Cardiac muscle cell (in vitro differentiated cells and primary cell): Measurements from ENCODE around the gene BTBD17. TPM values are rescaled to one million over a fixed set of nuclear protein-coding genes. Genes with fewer than 3 reads are reported as not detected.
A peak's percentile ranks its signal among the peaks of the same experiment; 100 is the strongest.

ENCODE experiments used
- DNase-seq, 2 donors: peaks; one replicate each; pipeline versions ENCODE4 v3.0.0 to v3.0.0-alpha.2; 2010 to 2017; ENCODE audit warnings: low read depth in 1 of 2, low spot score in 1 of 2
- H3K27ac ChIP-seq: fragments of 200-600 bp; sonication (generic); 2 replicates; pipeline ENCODE4 v1.5.1; 2016
- H3K27me3 ChIP-seq: fragments of 200-600 bp; sonication (generic); 2 replicates; pipeline ENCODE4 v1.6.0; 2016; ENCODE audit warnings: control low read depth
- H3K36me3 ChIP-seq: fragments of 200-600 bp; sonication (generic); 2 replicates; pipeline ENCODE4 v1.5.1; 2016; ENCODE audit warnings: control low read depth
- H3K4me1 ChIP-seq: fragments of 200-600 bp; sonication (generic); 2 replicates; pipeline ENCODE4 v1.8.1; 2017; ENCODE audit warnings: low read depth, mild to moderate bottlenecking, mixed run types
- H3K4me3 ChIP-seq: fragments of 200-600 bp; sonication (generic); 2 replicates; pipeline ENCODE4 v1.5.1; 2016; ENCODE audit warnings: mild to moderate bottlenecking
- H3K9me3 ChIP-seq: fragments of 200-600 bp; sonication (generic); 2 replicates; pipeline ENCODE4 v1.5.1; 2017; ENCODE audit warnings: low read depth, mild to moderate bottlenecking, control low read depth
- polyA plus RNA-seq: library from polyadenylated mRNA; unstranded; fragments of >200 nt; fragmentation: Nextera tagmentation; extraction: Ambion mirVana; gene quantifications from 2 replicates; pipeline ENCODE4 v1.2.1, GENCODE V29; 2016
- total RNA-seq: library from RNA; depleted of rRNA; stranded (reverse); fragments of >200 nt; gene quantifications from 2 replicates; pipeline ENCODE4 v1.2.3, GENCODE V29; 2016
- TF ChIP-seq, protein P1 (sequence below): IDR thresholded peaks from 2 replicates; pipeline ENCODE4 v1.5.1; 2012; ENCODE audit warnings: low read depth, mild to moderate bottlenecking, low read length

The BTBD17 gene
- total and polyA plus RNA-seq, 2 experiments from 2014 or later = 0.62 to 0.63 TPM

DNA sequence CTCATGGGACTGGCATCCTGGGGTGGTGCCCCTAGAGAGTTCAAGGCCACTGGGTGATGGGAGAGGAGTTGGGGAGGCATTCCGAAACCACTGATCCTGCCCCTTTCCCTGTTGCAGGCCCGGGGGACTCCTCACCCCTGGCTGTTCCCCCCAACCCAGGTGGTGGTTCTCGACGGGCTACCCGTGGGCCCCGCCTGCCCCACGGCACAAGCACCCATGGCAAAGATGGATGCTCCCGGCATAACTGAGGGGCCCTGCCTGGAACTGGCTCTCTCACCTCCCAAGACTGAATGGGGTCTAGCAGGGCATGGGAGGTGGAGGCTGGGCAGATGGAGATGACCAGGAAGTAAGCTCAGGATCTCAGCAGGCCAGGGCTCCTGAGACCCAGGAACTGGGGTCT is 6.6 kb downstream of the BTBD17 start:
- H3K27ac ChIP-seq = no peak overlapping the region
- TF ChIP-seq, protein P1, sequence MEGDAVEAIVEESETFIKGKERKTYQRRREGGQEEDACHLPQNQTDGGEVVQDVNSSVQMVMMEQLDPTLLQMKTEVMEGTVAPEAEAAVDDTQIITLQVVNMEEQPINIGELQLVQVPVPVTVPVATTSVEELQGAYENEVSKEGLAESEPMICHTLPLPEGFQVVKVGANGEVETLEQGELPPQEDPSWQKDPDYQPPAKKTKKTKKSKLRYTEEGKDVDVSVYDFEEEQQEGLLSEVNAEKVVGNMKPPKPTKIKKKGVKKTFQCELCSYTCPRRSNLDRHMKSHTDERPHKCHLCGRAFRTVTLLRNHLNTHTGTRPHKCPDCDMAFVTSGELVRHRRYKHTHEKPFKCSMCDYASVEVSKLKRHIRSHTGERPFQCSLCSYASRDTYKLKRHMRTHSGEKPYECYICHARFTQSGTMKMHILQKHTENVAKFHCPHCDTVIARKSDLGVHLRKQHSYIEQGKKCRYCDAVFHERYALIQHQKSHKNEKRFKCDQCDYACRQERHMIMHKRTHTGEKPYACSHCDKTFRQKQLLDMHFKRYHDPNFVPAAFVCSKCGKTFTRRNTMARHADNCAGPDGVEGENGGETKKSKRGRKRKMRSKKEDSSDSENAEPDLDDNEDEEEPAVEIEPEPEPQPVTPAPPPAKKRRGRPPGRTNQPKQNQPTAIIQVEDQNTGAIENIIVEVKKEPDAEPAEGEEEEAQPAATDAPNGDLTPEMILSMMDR = no peak
- DNase-seq = no peak
- no peaks in the 10 kb centered on the region for H3K4me1 ChIP-seq
- no peaks in the 10 kb centered on the region for H3K9me3 ChIP-seq
- no peaks in the 10 kb centered on the region for H3K36me3 ChIP-seq
- H3K4me3 ChIP-seq = no peak overlapping the region
- H3K27me3 ChIP-seq = peaks cover 85% of the 10 kb centered on the region

DNA sequence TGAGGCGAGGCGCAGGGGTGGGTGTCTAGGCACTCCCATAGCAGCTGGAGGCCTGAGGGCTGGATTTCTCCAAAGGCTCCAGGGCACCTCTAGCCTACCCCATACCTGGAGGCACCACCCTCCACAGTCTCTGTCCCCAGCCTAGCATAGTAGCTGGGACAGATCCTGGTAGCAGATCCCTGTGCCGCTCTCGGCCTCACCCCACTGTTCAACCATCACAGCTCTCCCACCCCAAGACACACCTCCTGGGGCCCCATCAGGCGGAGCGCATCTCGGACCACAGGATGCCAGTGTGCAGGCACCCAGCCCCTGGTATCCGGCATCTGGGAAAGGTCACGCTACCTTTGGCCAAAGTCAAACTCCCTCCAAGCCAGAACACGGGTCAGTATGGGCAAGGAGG is 7.1 kb downstream of the BTBD17 start:
- Histone ChIP-seq H3K27ac (no peak overlapping the region), H3K27me3 (peaks cover 85% of the 10 kb centered on the region), H3K9me3 (no peaks in the 10 kb centered on the region), H3K4me1 (no peaks in the 10 kb centered on the region), H3K36me3 (no peaks in the 10 kb centered on the region), H3K4me3 (no peak overlapping the region)
- TF ChIP-seq, protein P1 = no peak
- DNase-seq = no peak

DNA sequence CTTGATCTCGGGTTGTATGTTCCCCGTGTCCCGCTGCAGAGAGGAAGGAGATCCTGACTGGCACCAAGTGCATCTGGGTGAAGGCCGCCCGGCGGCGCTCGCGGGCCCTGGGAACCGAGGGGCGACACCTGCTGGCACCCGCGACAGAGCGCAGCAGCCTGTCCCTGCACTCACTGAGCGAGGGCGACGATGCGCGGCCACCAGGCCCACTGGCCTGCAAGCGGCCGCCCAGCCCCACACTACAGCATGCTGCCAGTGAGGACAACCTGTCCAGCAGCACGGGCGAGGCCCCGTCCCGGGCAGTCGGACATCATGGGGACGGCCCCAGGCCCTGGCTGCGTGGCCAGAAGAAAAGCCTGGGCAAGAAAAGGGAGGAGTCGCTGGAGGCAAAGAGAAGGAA is 7.5 kb downstream of the BTBD17 start:
- no peak overlapping the region for H3K27ac ChIP-seq
- H3K36me3 ChIP-seq = no peaks in the 10 kb centered on the region
- H3K27me3 ChIP-seq = peaks cover 89% of the 10 kb centered on the region
- TF ChIP-seq, protein P1 = peak; percentile 39
- no peaks in the 10 kb centered on the region for H3K4me1 ChIP-seq
- no peaks in the 10 kb centered on the region for H3K9me3 ChIP-seq
- peak in 1 of 2 donors; percentile 83 for DNase-seq
- no peak overlapping the region for H3K4me3 ChIP-seq

DNA sequence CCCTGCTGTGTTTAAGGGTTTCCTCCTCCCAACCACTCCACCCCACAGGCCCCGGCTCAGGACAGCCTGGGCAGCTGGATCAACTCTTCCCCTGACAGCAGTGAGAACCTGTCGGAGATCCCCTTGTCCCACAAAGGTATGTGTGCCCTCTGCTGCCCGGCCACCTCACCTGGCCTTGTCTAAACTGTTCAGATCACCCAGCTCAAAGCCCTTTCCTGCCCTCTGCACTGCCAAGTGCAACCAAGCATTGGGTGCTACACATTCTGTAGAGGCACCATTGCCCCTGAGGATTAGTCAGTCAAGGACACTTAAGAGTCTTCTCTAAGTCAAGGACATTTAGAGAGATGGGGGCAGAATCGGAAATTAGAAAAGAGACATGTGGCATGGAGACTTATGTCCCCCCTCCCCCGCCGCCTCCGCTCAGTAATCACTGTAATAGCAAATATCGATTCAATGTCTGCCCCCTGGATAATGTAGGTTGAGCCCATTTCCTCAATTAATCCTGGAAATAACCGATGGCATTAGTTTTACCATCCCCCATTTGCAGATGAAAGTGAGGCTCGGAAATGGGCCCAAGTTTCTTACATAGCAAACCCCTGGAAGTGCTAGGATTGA is 8.1 kb downstream of the BTBD17 start:
- Histone ChIP-seq H3K27me3 (peaks cover 92% of the 10 kb centered on the region), H3K36me3 (no peaks in the 10 kb centered on the region), H3K4me1 (no peaks in the 10 kb centered on the region), H3K9me3 (no peaks in the 10 kb centered on the region), H3K27ac (no peak overlapping the region), H3K4me3 (no peak overlapping the region)
- TF ChIP-seq, protein P1 = no peak
- no peak for DNase-seq

DNA sequence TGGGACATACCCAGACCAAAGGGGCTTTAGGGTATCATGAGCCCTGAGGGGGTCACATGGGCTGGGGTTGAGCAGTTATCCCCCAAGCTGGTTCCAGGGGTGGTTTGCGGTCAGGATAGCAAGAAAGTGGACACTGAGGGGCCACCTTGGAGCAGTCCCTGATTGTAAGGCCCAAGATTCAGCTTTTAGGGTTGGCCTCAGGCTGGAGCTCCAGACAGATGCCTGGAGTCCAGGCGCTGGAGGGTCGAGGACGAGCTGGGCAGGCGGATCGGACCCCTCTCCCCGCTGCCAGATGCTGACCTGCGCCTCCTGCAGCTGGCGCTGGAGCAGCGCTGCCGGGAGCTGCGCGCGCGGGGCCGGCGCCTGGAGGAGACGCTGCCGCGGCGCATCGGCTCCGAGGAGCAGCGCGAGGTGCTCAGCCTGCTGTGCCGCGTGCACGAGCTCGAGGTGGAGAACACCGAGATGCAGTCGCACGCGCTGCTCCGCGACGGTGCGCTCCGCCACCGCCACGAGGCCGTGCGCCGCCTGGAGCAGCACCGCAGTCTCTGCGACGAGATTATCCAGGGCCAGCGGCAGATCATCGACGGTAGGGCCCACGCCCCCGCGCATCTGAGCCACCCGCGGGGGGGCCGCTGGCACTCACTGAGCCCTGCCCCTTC is 10.0 kb downstream of the BTBD17 start:
- TF ChIP-seq, protein P1 = no peak
- no peak overlapping the region for H3K27ac ChIP-seq
- peaks cover 88% of the 10 kb centered on the region for H3K27me3 ChIP-seq
- DNase-seq = peak in 1 of 2 donors; percentile 51
- no peak overlapping the region for H3K4me3 ChIP-seq
- no peaks in the 10 kb centered on the region for H3K36me3 ChIP-seq
- no peaks in the 10 kb centered on the region for H3K9me3 ChIP-seq
- no peaks in the 10 kb centered on the region for H3K4me1 ChIP-seq
